Measurements from ENCODE around the gene ISL2.

DNA sequence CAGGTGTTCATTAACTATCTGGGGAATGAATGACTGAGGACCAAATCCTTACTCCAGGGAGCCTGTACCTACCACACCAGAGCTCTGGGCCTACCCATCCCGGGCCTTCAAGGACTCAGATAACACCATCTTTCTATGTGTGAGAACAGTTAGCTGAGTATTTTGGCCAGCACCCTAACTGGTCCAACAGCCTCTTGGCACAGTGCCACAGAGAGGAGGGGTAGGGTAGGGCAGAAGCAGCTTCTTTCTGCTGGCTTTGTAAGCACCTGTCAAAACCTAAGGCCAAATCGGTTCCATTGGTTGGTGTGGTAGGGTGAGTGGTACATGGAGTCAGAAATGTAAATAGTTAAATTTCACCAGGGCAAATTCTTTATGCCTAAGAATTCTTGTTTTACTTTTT is 26.7 kb downstream of the ISL2 start:
- TF ChIP-seq, protein P1, sequence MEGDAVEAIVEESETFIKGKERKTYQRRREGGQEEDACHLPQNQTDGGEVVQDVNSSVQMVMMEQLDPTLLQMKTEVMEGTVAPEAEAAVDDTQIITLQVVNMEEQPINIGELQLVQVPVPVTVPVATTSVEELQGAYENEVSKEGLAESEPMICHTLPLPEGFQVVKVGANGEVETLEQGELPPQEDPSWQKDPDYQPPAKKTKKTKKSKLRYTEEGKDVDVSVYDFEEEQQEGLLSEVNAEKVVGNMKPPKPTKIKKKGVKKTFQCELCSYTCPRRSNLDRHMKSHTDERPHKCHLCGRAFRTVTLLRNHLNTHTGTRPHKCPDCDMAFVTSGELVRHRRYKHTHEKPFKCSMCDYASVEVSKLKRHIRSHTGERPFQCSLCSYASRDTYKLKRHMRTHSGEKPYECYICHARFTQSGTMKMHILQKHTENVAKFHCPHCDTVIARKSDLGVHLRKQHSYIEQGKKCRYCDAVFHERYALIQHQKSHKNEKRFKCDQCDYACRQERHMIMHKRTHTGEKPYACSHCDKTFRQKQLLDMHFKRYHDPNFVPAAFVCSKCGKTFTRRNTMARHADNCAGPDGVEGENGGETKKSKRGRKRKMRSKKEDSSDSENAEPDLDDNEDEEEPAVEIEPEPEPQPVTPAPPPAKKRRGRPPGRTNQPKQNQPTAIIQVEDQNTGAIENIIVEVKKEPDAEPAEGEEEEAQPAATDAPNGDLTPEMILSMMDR (optimal IDR thresholded peaks at IDR 0.05 in 1 of 3, IDR thresholded peaks at IDR 0.05 in 1 of 3, conservative IDR thresholded peaks at IDR 0.05 in 1 of 3; ENCODE audit: extremely low read depth in 1 of 3, insufficient read depth in 2 of 3, low read length in 3 of 3): no peak
- TF ChIP-seq EZH2 (IDR thresholded peaks at IDR 0.05; ENCODE audit: low read length): no peak

Measured in keratinocyte (primary cell).